ENCODE measurements around the gene HECA. TPM values are rescaled to one million over a fixed set of nuclear protein-coding genes. Genes with fewer than 3 reads are reported as not detected.

Gene HECA
- total RNA-seq: 10.9 TPM in 2 replicates
- long read RNA-seq, partial matches to known transcripts: 1 of 6 reads
- long read RNA-seq, other reads (novel, unspliced or antisense): 5 of 6 reads

GRCh38 chr6:139134817-139135577 lies at the start of gene HECA:
Gene HECA, plus strand, starts transcription at chr6:139135080. Its CDS starts 317 bp downstream, at chr6:139135397.
- Mint-ChIP-seq H3K27ac (peak within 1 kb of the TSS; percentile 96), H3K4me1 (ENCODE audit: low read depth) (peaks cover 11% of the 10 kb centered on the region), H3K36me3 (ENCODE audit: insufficient read depth) (peaks cover 1% of the 10 kb centered on the region), H3K4me3 (ENCODE audit: low read depth) (peak within 1 kb of the TSS; percentile 84), H3K27me3 (peaks cover 8% of the 10 kb centered on the region), H3K9me3 (ENCODE audit: low read depth) (no peaks in the 10 kb centered on the region)
- TF ChIP-seq CTCF (IDR thresholded peaks at IDR 0.05; ENCODE audit: unreplicated experiment): no peak
- peak; percentile 97 for DNase-seq (ENCODE audit: low spot score, unreplicated experiment)

GRCh38 chr6:139091826-139092225 lies 43.1 kb upstream of the HECA start:
- no peaks in the 10 kb centered on the region for H3K27me3 Mint-ChIP-seq
- no peak overlapping the region for H3K4me3 Mint-ChIP-seq (ENCODE audit: low read depth)
- H3K36me3 Mint-ChIP-seq (ENCODE audit: insufficient read depth): no peaks in the 10 kb centered on the region
- H3K27ac Mint-ChIP-seq: no peak overlapping the region
- peaks cover 2% of the 10 kb centered on the region for H3K4me1 Mint-ChIP-seq (ENCODE audit: low read depth)
- TF ChIP-seq CTCF (IDR thresholded peaks at IDR 0.05; ENCODE audit: unreplicated experiment): no peak
- H3K9me3 Mint-ChIP-seq (ENCODE audit: low read depth): peaks cover 13% of the 10 kb centered on the region
- DNase-seq (ENCODE audit: low spot score, unreplicated experiment): no peak

GRCh38 chr6:139099984-139100383 lies 34.9 kb upstream of the HECA start:
- Mint-ChIP-seq H3K27ac (no peak overlapping the region), H3K27me3 (no peaks in the 10 kb centered on the region)
- TF ChIP-seq CTCF (IDR thresholded peaks at IDR 0.05; ENCODE audit: unreplicated experiment): no peak

GRCh38 chr6:139107051-139107450 lies 27.8 kb upstream of the HECA start:
- Mint-ChIP-seq H3K27me3 (no peaks in the 10 kb centered on the region), H3K4me1 (ENCODE audit: low read depth) (no peaks in the 10 kb centered on the region), H3K27ac (no peak overlapping the region), H3K9me3 (ENCODE audit: low read depth) (peaks cover 3% of the 10 kb centered on the region), H3K36me3 (ENCODE audit: insufficient read depth) (no peaks in the 10 kb centered on the region), H3K4me3 (ENCODE audit: low read depth) (no peak overlapping the region)
- no peak for TF ChIP-seq CTCF (IDR thresholded peaks at IDR 0.05; ENCODE audit: unreplicated experiment)
- no peak for DNase-seq (ENCODE audit: low spot score, unreplicated experiment)

More at GRCh38 chr6:139099984-139100383, 34.9 kb upstream of the HECA start:
- Mint-ChIP-seq H3K4me1 (ENCODE audit: low read depth) (peaks cover 4% of the 10 kb centered on the region), H3K9me3 (ENCODE audit: low read depth) (peaks cover 3% of the 10 kb centered on the region), H3K4me3 (ENCODE audit: low read depth) (no peak overlapping the region), H3K36me3 (ENCODE audit: insufficient read depth) (no peaks in the 10 kb centered on the region)
- DNase-seq (ENCODE audit: low spot score, unreplicated experiment): no peak

- Mint-ChIP-seq H3K27me3 (no peaks in the 10 kb centered on the region), H3K4me3 (ENCODE audit: low read depth) (no peak overlapping the region), H3K4me1 (ENCODE audit: low read depth) (no peaks in the 10 kb centered on the region), H3K27ac (no peak overlapping the region), H3K9me3 (ENCODE audit: low read depth) (peaks cover 3% of the 10 kb centered on the region), H3K36me3 (ENCODE audit: insufficient read depth) (no peaks in the 10 kb centered on the region)
- DNase-seq (ENCODE audit: low spot score, unreplicated experiment): no peak
- no peak for TF ChIP-seq CTCF (IDR thresholded peaks at IDR 0.05; ENCODE audit: unreplicated experiment)
Measured at GRCh38 chr6:139108378-139108777, 26.5 kb upstream of the HECA start.

All from progenitor cell of endocrine pancreas (in vitro differentiated cells).